GM18526 (cell line): ENCODE results near the gene PDE4B.

Experiments used
- POLR2A ChIP-seq: IDR thresholded peaks from 3 replicates; pipeline ENCODE4 v1.6.1; 2011; ENCODE audit not compliant: insufficient read length; ENCODE audit errors: extremely low read depth

PDE4B gene

GRCh38 chr1:66282891-66283621 lies 490.4 kb downstream of the PDE4B start:
- no peak for TF ChIP-seq POLR2A

GRCh38 chr1:66283622-66284041 lies 490.9 kb downstream of the PDE4B start:
- no peak for TF ChIP-seq POLR2A

DNA sequence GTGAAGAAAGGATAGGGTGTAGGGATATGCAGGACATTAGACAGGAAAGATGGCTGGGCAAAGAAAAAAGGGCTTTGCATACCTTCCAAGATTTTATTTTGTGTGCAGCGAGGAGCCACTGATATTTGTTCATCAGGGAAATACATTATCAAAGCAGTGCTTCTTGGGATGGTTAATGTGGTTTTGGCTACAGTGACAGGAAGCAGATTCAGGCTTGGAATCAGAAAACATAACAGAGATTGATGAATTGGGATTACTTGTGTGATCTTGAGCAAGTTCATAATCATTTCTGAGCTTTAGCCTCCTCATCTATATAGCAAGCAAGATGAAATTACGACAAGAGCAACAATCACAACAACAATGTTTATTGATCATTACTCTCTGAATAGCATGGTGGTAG lies 492.1 kb downstream of the PDE4B start:
- TF ChIP-seq POLR2A, result no peak

- no peak for TF ChIP-seq POLR2A
These were observed 493.0 kb downstream of the PDE4B start for GRCh38 chr1:66285618-66286270.

- no peak for TF ChIP-seq POLR2A
These were observed 493.6 kb downstream of the PDE4B start for GRCh38 chr1:66286307-66286706.

DNA sequence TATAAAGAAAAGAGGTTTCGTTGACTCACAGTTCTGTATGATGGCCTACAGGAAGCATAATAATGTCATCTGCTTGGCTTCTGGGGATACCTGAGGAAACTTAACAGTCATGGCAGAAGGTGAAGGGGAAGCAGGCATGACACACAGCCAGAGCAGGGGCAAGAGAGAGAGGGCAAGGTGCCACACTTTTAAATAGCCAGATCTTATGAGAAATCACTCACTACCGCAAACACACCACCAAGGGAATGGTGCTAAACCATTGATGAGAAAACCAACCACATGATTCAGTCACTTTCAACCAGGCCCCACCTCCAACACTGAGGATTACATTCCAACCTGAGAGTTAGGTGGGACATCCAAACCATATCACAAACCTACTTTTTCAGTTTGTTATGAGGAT lies 495.4 kb downstream of the PDE4B start:
- TF ChIP-seq POLR2A, result no peak

DNA sequence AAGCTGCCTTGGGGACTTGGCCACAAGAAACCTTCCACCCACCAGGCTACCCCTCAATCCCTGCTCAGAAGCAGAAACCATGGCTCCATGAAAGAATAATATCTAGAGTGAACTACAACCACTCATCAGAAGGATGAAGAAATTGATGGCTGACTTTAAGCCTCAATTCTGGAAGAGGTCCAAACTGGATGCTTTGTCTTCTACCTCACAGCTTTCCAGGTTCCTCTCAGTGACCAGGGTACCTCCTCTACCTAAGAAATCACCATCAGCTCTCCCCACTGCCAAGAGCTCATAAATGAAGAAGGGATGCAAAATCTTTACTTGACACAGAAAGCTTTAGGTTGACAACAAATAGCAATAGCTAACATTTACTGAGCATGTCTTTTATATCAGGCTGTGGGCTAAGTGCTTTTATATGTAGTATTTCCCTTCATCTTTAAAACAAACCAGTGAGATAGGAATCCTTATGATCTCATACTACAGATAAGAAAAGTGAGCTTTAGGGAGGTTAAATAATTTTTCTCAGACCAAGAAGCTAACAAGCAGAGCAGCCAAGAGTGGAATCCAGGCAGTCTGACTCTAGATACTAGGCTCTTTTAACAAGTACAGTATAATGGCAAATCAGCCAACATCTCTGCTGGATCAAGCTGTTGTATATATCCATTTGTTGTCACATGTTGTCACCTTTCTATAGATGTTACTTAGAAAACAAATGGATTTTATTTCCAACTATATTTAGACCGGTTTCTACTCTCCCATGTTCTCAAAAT lies 498.3 kb downstream of the PDE4B start:
- no peak for TF ChIP-seq POLR2A

- TF ChIP-seq POLR2A, result no peak
These were observed 498.8 kb downstream of the PDE4B start for GRCh38 chr1:66291531-66291864.

DNA sequence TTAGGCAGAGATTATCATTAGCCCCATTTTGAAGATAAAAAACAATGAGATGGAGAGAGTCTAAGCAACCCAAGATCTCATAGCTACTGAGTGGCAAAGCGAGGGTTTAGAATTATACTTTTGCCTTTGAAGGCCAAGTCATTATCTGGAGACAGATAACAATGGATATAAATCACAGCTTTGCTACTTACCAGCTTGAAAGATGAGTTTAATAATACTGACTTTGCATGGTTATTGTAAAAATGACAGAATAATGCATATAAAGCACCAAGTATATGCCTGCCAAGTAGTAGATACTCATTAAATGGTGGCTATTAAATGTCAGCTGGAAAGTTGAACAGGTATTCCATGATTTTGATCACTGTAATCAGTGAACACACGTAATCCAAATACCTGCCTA lies 499.6 kb downstream of the PDE4B start:
- no peak for TF ChIP-seq POLR2A

GRCh38 chr1:66292944-66293343 lies 500.2 kb downstream of the PDE4B start:
- TF ChIP-seq POLR2A, result no peak

DNA sequence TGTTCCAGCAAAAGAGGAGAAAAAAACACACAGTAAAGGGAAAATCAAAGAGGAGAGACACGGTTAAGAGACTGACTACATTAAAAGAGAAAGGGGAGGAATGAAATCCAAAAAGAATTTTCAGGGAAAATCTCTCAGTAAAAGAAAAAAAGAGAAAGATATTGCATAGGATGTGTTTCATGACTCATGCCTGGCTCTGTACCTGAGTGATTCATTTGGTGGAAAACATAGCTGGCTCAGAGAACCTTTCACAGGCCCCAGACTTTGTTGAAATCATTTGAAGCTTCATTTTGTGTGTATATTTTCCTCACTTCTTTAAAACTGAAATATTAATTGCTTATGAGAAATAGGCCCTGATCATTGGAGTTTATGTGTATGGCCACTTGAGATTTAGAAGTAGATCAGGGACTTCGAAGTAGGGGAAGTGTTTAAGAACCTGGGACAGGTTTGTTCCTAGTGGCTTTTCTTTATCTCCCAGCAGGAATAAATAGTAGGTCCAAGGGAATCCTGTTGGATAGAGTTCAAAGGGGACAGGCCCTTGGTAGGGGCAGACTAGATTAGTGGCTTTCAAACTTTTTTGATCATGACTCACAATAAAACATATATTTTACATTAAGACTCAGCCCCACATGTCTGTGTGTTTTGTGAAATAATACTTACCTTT lies 502.1 kb downstream of the PDE4B start:
- no peak for TF ChIP-seq POLR2A

DNA sequence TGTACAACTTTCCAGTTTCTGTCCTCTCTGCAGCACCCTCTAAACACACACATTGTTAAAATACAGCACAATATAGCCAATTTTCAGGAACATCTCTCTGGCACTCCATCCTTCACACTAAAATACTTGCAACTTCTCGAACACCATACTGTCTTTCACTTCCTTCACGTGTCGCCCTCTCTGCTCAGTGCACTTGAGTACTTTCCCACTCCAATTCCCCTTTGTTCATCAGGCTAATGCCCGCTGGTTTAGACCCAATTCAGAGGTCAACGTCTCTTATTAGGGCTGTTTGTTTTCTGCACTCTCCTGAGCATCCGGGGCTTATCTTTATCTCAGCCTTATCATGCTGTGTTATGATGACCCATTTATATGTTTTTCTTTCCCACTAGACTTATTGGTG lies 503.1 kb downstream of the PDE4B start:
- no peak for TF ChIP-seq POLR2A

DNA sequence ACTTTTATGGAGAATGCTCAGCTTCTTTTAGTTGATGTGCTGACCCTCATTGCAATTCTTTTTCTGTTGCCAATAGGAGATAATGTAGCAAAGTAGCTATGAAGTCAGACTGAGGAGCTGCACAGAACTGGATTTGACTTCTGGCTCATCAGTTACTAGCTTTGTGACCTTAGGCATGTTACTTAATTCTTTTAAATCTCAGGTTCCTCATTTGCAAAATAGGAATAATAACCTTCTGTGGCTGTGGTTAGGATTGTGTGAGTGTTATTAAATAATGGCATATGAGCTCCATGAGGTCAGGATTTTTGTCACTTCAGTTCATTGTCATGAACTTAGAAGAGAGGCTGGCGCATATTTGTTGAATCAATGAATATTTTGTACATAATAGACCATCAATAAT lies 503.7 kb downstream of the PDE4B start:
- no peak for TF ChIP-seq POLR2A

DNA sequence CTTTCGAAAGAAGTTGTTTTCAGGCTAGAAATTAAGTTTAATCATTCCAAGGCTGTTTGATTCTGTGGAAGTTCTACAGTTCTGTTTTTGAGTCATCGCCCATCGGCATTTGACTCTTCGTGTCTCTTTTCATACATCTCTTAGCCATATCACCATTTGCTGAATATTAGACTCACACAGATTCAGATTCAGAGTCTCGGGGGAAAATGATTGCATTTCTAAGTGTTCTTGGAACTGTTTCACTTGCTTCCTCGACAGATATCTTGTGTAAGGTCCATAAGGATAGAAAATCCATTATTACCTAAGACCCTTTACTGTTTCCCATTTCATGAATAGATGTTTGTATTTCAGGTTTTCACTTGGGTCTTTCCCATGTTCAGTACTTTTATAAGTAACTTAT lies 504.3 kb downstream of the PDE4B start:
- TF ChIP-seq POLR2A, result no peak

DNA sequence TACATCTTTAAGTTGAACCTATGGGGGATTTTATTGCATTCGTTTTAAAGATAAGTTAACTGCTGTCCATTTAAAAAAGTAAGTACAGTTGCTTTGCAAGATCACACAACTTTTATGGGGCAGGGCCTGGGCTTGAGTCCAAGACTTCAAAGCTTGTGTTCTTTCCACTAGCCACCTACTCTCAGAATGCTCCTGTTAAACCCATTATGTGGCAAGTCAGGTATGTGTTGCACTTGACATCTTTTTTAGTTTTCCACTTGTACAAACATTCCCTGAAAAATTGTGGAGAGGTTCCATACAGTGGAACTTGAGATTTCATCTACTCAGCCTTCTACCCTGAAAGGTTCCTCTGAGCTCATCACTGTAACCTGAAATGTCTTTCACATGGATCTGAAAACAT lies 505.8 kb downstream of the PDE4B start:
- TF ChIP-seq POLR2A, result no peak
